ENCODE results near the gene LARGE1. TPM values are rescaled to one million over a fixed set of nuclear protein-coding genes. Genes with fewer than 3 reads are reported as not detected.

Gene LARGE1
- 10 to 100 TPM; 24.9 to 51.0 (median 32.7) TPM for total RNA-seq

- WGBS, 2 donors, result 0 to 1% methylated on average over 14 to 35 of the region's 47 CpGs
- no peak for TF ChIP-seq EP300 (IDR thresholded peaks at IDR 0.05)
- no peak for TF ChIP-seq CTCF (IDR thresholded peaks at IDR 0.05)
- TF ChIP-seq POLR2A (IDR thresholded peaks at IDR 0.05), result no peak
- H3K4me1 ChIP-seq, result peaks cover 0 to 41% (median 7%) of the 10 kb centered on the region in 4 donors
- no peaks in the 10 kb centered on the region for H3K36me3 ChIP-seq
- DNase-seq (ENCODE audit: low spot score in 2 of 2), result no peak
- no peaks in the 10 kb centered on the region for H3K27me3 ChIP-seq
- H3K4me3 ChIP-seq, result peak within 1 kb of the TSS; percentile 72 to 89 (median 76)
- H3K9me3 ChIP-seq, result no peaks in the 10 kb centered on the region
- peak within 1 kb of the TSS; percentile 78 to 95 (median 84) for H3K27ac ChIP-seq
Measured at GRCh38 chr22:33920197-33920540, at the start of gene LARGE1. LARGE1 (minus strand) TSS chr22:33920476.

GRCh38 chr22:33969045-33969444 lies 48.8 kb upstream of the LARGE1 start:
- Histone ChIP-seq H3K27ac (peak overlapping the region in 1 of 4 donors; percentile 6), H3K27me3 (no peaks in the 10 kb centered on the region), H3K36me3 (no peaks in the 10 kb centered on the region), H3K4me1 (peaks cover 0 to 13% (median 6%) of the 10 kb centered on the region in 4 donors), H3K9me3 (peaks cover 0 to 3% (median 0%) of the 10 kb centered on the region in 4 donors), H3K4me3 (no peak overlapping the region)
- DNase-seq (ENCODE audit: low spot score in 2 of 2), result no peak
- TF ChIP-seq EP300 (IDR thresholded peaks at IDR 0.05) (no peak), POLR2A (IDR thresholded peaks at IDR 0.05) (no peak), CTCF (IDR thresholded peaks at IDR 0.05) (no peak)

- TF ChIP-seq CTCF (IDR thresholded peaks at IDR 0.05), result no peak
- no peaks in the 10 kb centered on the region for H3K4me1 ChIP-seq
- no peak overlapping the region for H3K4me3 ChIP-seq
- no peaks in the 10 kb centered on the region for H3K36me3 ChIP-seq
- no peaks in the 10 kb centered on the region for H3K27me3 ChIP-seq
- no peak for DNase-seq (ENCODE audit: low spot score in 2 of 2)
- H3K9me3 ChIP-seq, result no peaks in the 10 kb centered on the region
- WGBS, 2 donors, result 68 to 74% methylated on average over 1 of the region's 1 CpG
- H3K27ac ChIP-seq, result no peak overlapping the region
Measured at GRCh38 chr22:33964121-33964520, 43.8 kb upstream of the LARGE1 start.

GRCh38 chr22:33962409-33962808 lies 42.1 kb upstream of the LARGE1 start:
- Histone ChIP-seq H3K27ac (no peak overlapping the region), H3K4me3 (no peak overlapping the region), H3K27me3 (no peaks in the 10 kb centered on the region), H3K4me1 (no peaks in the 10 kb centered on the region), H3K36me3 (no peaks in the 10 kb centered on the region), H3K9me3 (no peaks in the 10 kb centered on the region)
- no peak for TF ChIP-seq EP300 (IDR thresholded peaks at IDR 0.05)
- no peak for TF ChIP-seq POLR2A (IDR thresholded peaks at IDR 0.05)
- TF ChIP-seq CTCF (IDR thresholded peaks at IDR 0.05), result no peak
- 86 to 89% methylated on average over 7 of the region's 7 CpGs for WGBS, 2 donors
- DNase-seq (ENCODE audit: low spot score in 2 of 2), result no peak

GRCh38 chr22:33958741-33959140 lies 38.5 kb upstream of the LARGE1 start:
- no peak overlapping the region for H3K4me3 ChIP-seq
- TF ChIP-seq POLR2A (IDR thresholded peaks at IDR 0.05) (no peak), CTCF (IDR thresholded peaks at IDR 0.05) (no peak), EP300 (IDR thresholded peaks at IDR 0.05) (no peak)
- no peak for DNase-seq (ENCODE audit: low spot score in 2 of 2)
- no peaks in the 10 kb centered on the region for H3K9me3 ChIP-seq
- no peaks in the 10 kb centered on the region for H3K36me3 ChIP-seq
- no peaks in the 10 kb centered on the region for H3K27me3 ChIP-seq
- no peak overlapping the region for H3K27ac ChIP-seq
- H3K4me1 ChIP-seq, result no peaks in the 10 kb centered on the region

All from tibial nerve (tissue), 4 donors.